Bronchial epithelial cell (primary cell): Measurements from ENCODE around the gene CCR5. TPM values are rescaled to one million over a fixed set of nuclear protein-coding genes. Genes with fewer than 3 reads are reported as not detected.

ENCODE experiments used
- DNase-seq: peaks from one replicate; pipeline ENCODE4 v3.0.0-alpha.2; 2010; ENCODE audit warnings: low read depth
- FAIRE-seq: peaks from 2 replicates; lab custom pipeline; 2011; peaks lifted over from hg19 to GRCh38; lab: Jason Lieb, UNC
- H3K27me3 ChIP-seq: 2 replicates; pipeline ENCODE4 v1.5.1; 2011; ENCODE audit warnings: low read length; ENCODE audit not compliant: control insufficient read depth, insufficient read depth
- H3K36me3 ChIP-seq: 2 replicates; pipeline ENCODE4 v1.5.1; 2011; ENCODE audit warnings: low read length; ENCODE audit not compliant: control insufficient read depth, insufficient read depth
- H3K4me3 ChIP-seq: 2 replicates; pipeline ENCODE4 v1.5.1; 2011; ENCODE audit warnings: mild to moderate bottlenecking, low read depth, low read length, control low read depth
- CTCF ChIP-seq: IDR thresholded peaks from 2 replicates; pipeline ENCODE4 v1.5.1; 2011; ENCODE audit warnings: mild to moderate bottlenecking, moderate library complexity, low read length, control low read depth, inconsistent platforms; ENCODE audit not compliant: insufficient read depth, severe bottlenecking
- total RNA-seq: library from RNA; depleted of rRNA; stranded (reverse); fragments of >200 nt; gene quantifications from 2 replicates; pipeline ENCODE4 v1.2.1, GENCODE V29; 2014

CCR5 gene
- total RNA-seq, 1 donor from 2014 or later: not detected

GRCh38 chr3:46372492-46373359 lies 2.0 kb downstream of the CCR5 start:
- Histone ChIP-seq H3K27me3 (peaks cover 9% of the 10 kb centered on the region), H3K4me3 (no peak overlapping the region), H3K36me3 (no peaks in the 10 kb centered on the region)
- peak; percentile 79 for TF ChIP-seq CTCF
- DNase-seq (peak; percentile 40), FAIRE-seq (peak; percentile 47)

GRCh38 chr3:46374755-46375154 lies 4.0 kb downstream of the CCR5 start:
- TF ChIP-seq CTCF: no peak
- Histone ChIP-seq H3K27me3 (peaks cover 7% of the 10 kb centered on the region), H3K4me3 (no peak overlapping the region), H3K36me3 (no peaks in the 10 kb centered on the region)
- FAIRE-seq (no peak), DNase-seq (no peak)

DNA sequence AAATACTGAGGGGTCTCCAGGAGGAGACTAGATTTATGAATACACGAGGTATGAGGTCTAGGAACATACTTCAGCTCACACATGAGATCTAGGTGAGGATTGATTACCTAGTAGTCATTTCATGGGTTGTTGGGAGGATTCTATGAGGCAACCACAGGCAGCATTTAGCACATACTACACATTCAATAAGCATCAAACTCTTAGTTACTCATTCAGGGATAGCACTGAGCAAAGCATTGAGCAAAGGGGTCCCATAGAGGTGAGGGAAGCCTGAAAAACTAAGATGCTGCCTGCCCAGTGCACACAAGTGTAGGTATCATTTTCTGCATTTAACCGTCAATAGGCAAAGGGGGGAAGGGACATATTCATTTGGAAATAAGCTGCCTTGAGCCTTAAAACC lies 4.5 kb downstream of the CCR5 start:
- Histone ChIP-seq H3K36me3 (no peaks in the 10 kb centered on the region), H3K27me3 (peaks cover 6% of the 10 kb centered on the region), H3K4me3 (no peak overlapping the region)
- no peak for DNase-seq
- no peak for TF ChIP-seq CTCF
- no peak for FAIRE-seq

- no peak for FAIRE-seq
- Histone ChIP-seq H3K27me3 (peaks cover 6% of the 10 kb centered on the region), H3K4me3 (no peak overlapping the region), H3K36me3 (no peaks in the 10 kb centered on the region)
- no peak for DNase-seq
- no peak for TF ChIP-seq CTCF
Measured at GRCh38 chr3:46375814-46376213, 5.1 kb downstream of the CCR5 start.

GRCh38 chr3:46378426-46378942 lies 7.7 kb downstream of the CCR5 start:
- DNase-seq (peak; percentile 66), FAIRE-seq (no peak)
- no peaks in the 10 kb centered on the region for H3K36me3 ChIP-seq
- TF ChIP-seq CTCF: peak; percentile 75
- peaks cover 6% of the 10 kb centered on the region for H3K27me3 ChIP-seq
- H3K4me3 ChIP-seq: no peak overlapping the region
